Measurements from ENCODE around the gene IFNA10. TPM values are rescaled to one million over a fixed set of nuclear protein-coding genes. Genes with fewer than 3 reads are reported as not detected.
"Not testable (repeated sequence)": the region's sequence is repeated elsewhere in the genome, so short reads cannot be mapped to it uniquely, and the experiment has no call there.

The IFNA10 gene
- total RNA-seq, 1 experiment from 2014 or later, result not detected

DNA sequence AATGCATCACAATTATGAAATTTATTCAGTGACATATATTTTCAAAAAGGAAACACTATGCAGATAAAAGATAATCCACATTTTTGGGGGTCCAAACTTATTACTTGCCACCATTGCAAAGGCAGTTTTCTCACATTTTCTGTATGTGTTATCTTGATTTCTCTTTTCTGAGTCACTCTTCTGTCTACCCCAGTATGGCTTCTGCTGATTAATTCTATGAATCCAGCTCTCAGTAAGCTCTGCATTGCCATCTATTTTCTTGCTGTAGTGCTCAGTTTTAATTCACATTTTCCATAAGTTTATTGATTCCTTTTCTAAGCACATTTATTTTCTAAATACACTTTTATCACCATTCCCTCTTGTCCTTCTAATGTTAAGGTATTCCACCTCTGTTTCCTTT is 1.7 kb downstream of the IFNA10 start:
- no peak overlapping the region for H2BK12ac ChIP-seq (ENCODE audit: insufficient read length, low read depth, low read length)
- TF ChIP-seq, protein P1, sequence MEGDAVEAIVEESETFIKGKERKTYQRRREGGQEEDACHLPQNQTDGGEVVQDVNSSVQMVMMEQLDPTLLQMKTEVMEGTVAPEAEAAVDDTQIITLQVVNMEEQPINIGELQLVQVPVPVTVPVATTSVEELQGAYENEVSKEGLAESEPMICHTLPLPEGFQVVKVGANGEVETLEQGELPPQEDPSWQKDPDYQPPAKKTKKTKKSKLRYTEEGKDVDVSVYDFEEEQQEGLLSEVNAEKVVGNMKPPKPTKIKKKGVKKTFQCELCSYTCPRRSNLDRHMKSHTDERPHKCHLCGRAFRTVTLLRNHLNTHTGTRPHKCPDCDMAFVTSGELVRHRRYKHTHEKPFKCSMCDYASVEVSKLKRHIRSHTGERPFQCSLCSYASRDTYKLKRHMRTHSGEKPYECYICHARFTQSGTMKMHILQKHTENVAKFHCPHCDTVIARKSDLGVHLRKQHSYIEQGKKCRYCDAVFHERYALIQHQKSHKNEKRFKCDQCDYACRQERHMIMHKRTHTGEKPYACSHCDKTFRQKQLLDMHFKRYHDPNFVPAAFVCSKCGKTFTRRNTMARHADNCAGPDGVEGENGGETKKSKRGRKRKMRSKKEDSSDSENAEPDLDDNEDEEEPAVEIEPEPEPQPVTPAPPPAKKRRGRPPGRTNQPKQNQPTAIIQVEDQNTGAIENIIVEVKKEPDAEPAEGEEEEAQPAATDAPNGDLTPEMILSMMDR (conservative IDR thresholded peaks at IDR 0.05), result no peak
- peaks cover 2 to 4% of the 10 kb centered on the region in 2 experiments; a peak in 2 of 5 replicates for H3K9me3 Mint-ChIP-seq
- no peaks in the 10 kb centered on the region for H3K23me2 ChIP-seq (ENCODE audit: insufficient read length, low read depth, low read length, poor library complexity, severe bottlenecking)
- no peak overlapping the region for H2BK20ac ChIP-seq (ENCODE audit: low read depth, low read length, poor library complexity, severe bottlenecking)
- no peak overlapping the region for H3K4ac ChIP-seq (ENCODE audit: low read depth, low read length)
- H3K18ac ChIP-seq (ENCODE audit: insufficient read length, low read depth, low read length), result no peak overlapping the region
- H3K23ac ChIP-seq (ENCODE audit: insufficient read length, low read depth, low read length), result no peak overlapping the region
- H2AK5ac ChIP-seq (ENCODE audit: insufficient read length, low read length), result no peak overlapping the region
- no peak overlapping the region for H2BK120ac ChIP-seq (ENCODE audit: low read depth, low read length, poor library complexity, severe bottlenecking)
- H3K79me2 ChIP-seq (ENCODE audit: insufficient read depth, low read length), result no peaks in the 10 kb centered on the region
- H3K14ac ChIP-seq (ENCODE audit: insufficient read depth, low read length), result no peak overlapping the region
- DNase-seq, result no peak
- no peak overlapping the region for H4K91ac ChIP-seq (ENCODE audit: insufficient read length, low read depth, low read length)
- H3K9ac ChIP-seq (ENCODE audit: extremely low read depth, insufficient read length, low read length), result no peak overlapping the region
- H3T11ph ChIP-seq (ENCODE audit: low read length), result no peak overlapping the region
- H3K4me3 Mint-ChIP-seq, result no peak overlapping the region
- no peaks in the 10 kb centered on the region for H3K4me1 Mint-ChIP-seq
- no peak overlapping the region for H4K5ac ChIP-seq (ENCODE audit: insufficient read length, low read depth, low read length)
- no peaks in the 10 kb centered on the region for H3K9me3 ChIP-seq (ENCODE audit: control insufficient read depth, low read depth, low read length)
- H2AFZ ChIP-seq (ENCODE audit: low read length), result no peak overlapping the region
- no peaks in the 10 kb centered on the region for H3K79me1 ChIP-seq (ENCODE audit: insufficient read depth, low read depth, low read length, poor library complexity, severe bottlenecking)
- no peaks in the 10 kb centered on the region for H3K36me3 Mint-ChIP-seq (ENCODE audit: insufficient read depth in 1 of 3, low read depth in 3 of 3)
- H3K27me3 ChIP-seq (ENCODE audit: insufficient read depth, low read length), result no peaks in the 10 kb centered on the region
- H3K4me1 ChIP-seq (ENCODE audit: insufficient read depth, low read length), result no peaks in the 10 kb centered on the region
- H2BK15ac ChIP-seq (ENCODE audit: low read depth, low read length), result no peak overlapping the region
- no peak overlapping the region for H3K27ac ChIP-seq (ENCODE audit: insufficient read length, low read depth, low read length)
- H4K8ac ChIP-seq (replicated peaks; ENCODE audit: insufficient read length, low read depth, low read length), result no peak overlapping the region
- H3K4me2 ChIP-seq (ENCODE audit: insufficient read depth, insufficient read length, low read length), result no peak overlapping the region
- H3K56ac ChIP-seq (ENCODE audit: insufficient read length, low read depth, low read length), result no peak overlapping the region
- no peak overlapping the region for H3K27ac Mint-ChIP-seq
- peaks cover 7% of the 10 kb centered on the region for H3K27me3 Mint-ChIP-seq (ENCODE audit: low read depth)
- H2BK5ac ChIP-seq (ENCODE audit: insufficient read length, low read length), result no peak overlapping the region
- H4K20me1 ChIP-seq (ENCODE audit: control insufficient read depth, insufficient read depth, insufficient read length), result no peaks in the 10 kb centered on the region

DNA sequence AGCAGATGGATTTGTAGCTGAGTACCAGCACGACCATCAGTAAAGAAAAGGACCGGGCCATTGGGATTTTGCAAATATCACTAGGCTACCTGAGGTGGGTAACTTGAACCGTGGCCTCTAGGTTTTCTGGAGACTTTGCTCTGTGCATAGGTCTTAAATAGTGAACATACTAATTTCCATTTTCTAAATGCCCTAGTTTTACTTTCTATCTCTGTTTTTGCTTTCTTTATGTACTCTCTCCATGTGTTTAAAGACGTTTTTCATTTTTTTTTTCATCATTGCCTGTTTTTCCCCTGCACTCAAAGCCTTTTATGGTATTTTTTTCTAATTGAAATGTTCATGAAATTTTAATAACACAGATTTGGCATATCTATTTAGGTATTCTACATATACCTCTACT is 4.8 kb downstream of the IFNA10 start, which contains the start of gene IFNA7:
TSS of gene IFNA7 (minus strand) at position 101 of the 400 bp plus-strand sequence. CDS start at position 61, 40 bp downstream.
- not testable (repeated sequence) for H2AFZ ChIP-seq (ENCODE audit: low read length); H3K4me1 Mint-ChIP-seq; H3K4me1 ChIP-seq (ENCODE audit: insufficient read depth, low read length); H4K8ac ChIP-seq (replicated peaks; ENCODE audit: insufficient read length, low read depth, low read length); H3K23me2 ChIP-seq (ENCODE audit: insufficient read length, low read depth, low read length, poor library complexity, severe bottlenecking); H3K18ac ChIP-seq (ENCODE audit: insufficient read length, low read depth, low read length); H3K4me2 ChIP-seq (ENCODE audit: insufficient read depth, insufficient read length, low read length); H3K27ac ChIP-seq (ENCODE audit: insufficient read length, low read depth, low read length); H2BK120ac ChIP-seq (ENCODE audit: low read depth, low read length, poor library complexity, severe bottlenecking); H3K27me3 ChIP-seq (ENCODE audit: insufficient read depth, low read length); H2BK5ac ChIP-seq (ENCODE audit: insufficient read length, low read length); H2BK15ac ChIP-seq (ENCODE audit: low read depth, low read length); H3K27ac Mint-ChIP-seq; H3K9me3 Mint-ChIP-seq; H3K56ac ChIP-seq (ENCODE audit: insufficient read length, low read depth, low read length); H3K79me2 ChIP-seq (ENCODE audit: insufficient read depth, low read length); H3K9ac ChIP-seq (ENCODE audit: extremely low read depth, insufficient read length, low read length); H3T11ph ChIP-seq (ENCODE audit: low read length); H2AK5ac ChIP-seq (ENCODE audit: insufficient read length, low read length); H4K20me1 ChIP-seq (ENCODE audit: control insufficient read depth, insufficient read depth, insufficient read length); H3K36me3 Mint-ChIP-seq (ENCODE audit: insufficient read depth in 1 of 3, low read depth in 3 of 3); H3K9me3 ChIP-seq (ENCODE audit: control insufficient read depth, low read depth, low read length); H2BK20ac ChIP-seq (ENCODE audit: low read depth, low read length, poor library complexity, severe bottlenecking); H4K5ac ChIP-seq (ENCODE audit: insufficient read length, low read depth, low read length); H3K23ac ChIP-seq (ENCODE audit: insufficient read length, low read depth, low read length); H3K14ac ChIP-seq (ENCODE audit: insufficient read depth, low read length); H3K4ac ChIP-seq (ENCODE audit: low read depth, low read length); H3K79me1 ChIP-seq (ENCODE audit: insufficient read depth, low read depth, low read length, poor library complexity, severe bottlenecking); H2BK12ac ChIP-seq (ENCODE audit: insufficient read length, low read depth, low read length); H3K4me3 Mint-ChIP-seq; DNase-seq; H4K91ac ChIP-seq (ENCODE audit: insufficient read length, low read depth, low read length)
- H3K27me3 Mint-ChIP-seq (ENCODE audit: low read depth), result peaks cover 16% of the 10 kb centered on the region
- WGBS (ENCODE audit: extremely low coverage, insufficient read length, low lambda C conversion rate), result no CpG with 5 or more reads among the region's 4 CpGs
